H1 (cell line): ENCODE results near the gene USP7. TPM values are rescaled to one million over a fixed set of nuclear protein-coding genes. Genes with fewer than 3 reads are reported as not detected.

Experiments
- CTCF ChIA-PET: fragments of 300-600 bp; sonication (Branson Sonifier 250); formaldehyde crosslinking; loops from one replicate; lab custom pipeline; 2021; ENCODE audit not compliant: partially characterized antibody; lab: Charles Lee
- POLR2A ChIA-PET: fragments of 300-600 bp; sonication (Branson Sonifier 250); formaldehyde crosslinking; loops from one replicate; lab custom pipeline; 2021; ENCODE audit warnings: inconsistent platforms; ENCODE audit not compliant: partially characterized antibody; lab: Charles Lee
- DNase-seq, 2 experiments: peaks; one replicate each; pipeline versions ENCODE4 v3.0.0 to v3.0.0-alpha.2; 2010 to 2022; ENCODE audit warnings: low spot score in 2 of 2, low read depth in 1 of 2, mixed read lengths in 1 of 2
- FAIRE-seq: peaks from 2 replicates; lab custom pipeline; 2011; peaks lifted over from hg19 to GRCh38; lab: Jason Lieb, UNC
- H2AFZ ChIP-seq: 2 replicates; pipeline ENCODE4 v1.8.1; 2012; ENCODE audit warnings: low read length, inconsistent platforms
- H2AK5ac ChIP-seq: 2 replicates; pipeline ENCODE4 v1.6.1; 2013; ENCODE audit warnings: low read depth, low read length
- H2BK120ac ChIP-seq: replicated peaks from 2 replicates; pipeline ENCODE3; 2013; ENCODE audit warnings: low read depth, low read length, inconsistent platforms
- H2BK12ac ChIP-seq: 2 replicates; pipeline ENCODE4 v1.6.1; 2013; ENCODE audit warnings: low read depth, low read length
- H2BK15ac ChIP-seq: 2 replicates; pipeline ENCODE4 v1.6.1; 2013; ENCODE audit warnings: low read length
- H2BK20ac ChIP-seq: 2 replicates; pipeline ENCODE4 v1.6.1; 2013; ENCODE audit warnings: low read length
- H2BK5ac ChIP-seq: 2 replicates; pipeline ENCODE4 v1.6.1; 2013; ENCODE audit warnings: low read depth, low read length
- H3K14ac ChIP-seq: 2 replicates; pipeline ENCODE4 v1.6.1; 2013; ENCODE audit warnings: inconsistent platforms; ENCODE audit not compliant: insufficient read length
- H3K18ac ChIP-seq: 2 replicates; pipeline ENCODE4 v1.6.1; 2013; ENCODE audit warnings: low read length; ENCODE audit errors: extremely low read depth
- H3K23ac ChIP-seq: 2 replicates; pipeline ENCODE4 v1.6.1; 2013; ENCODE audit warnings: inconsistent platforms; ENCODE audit not compliant: insufficient read length
- H3K23me2 ChIP-seq: 2 replicates; pipeline ENCODE4 v1.6.1; 2013; ENCODE audit warnings: low read depth, low read length
- H3K27ac ChIP-seq: 2 replicates; pipeline ENCODE4 v1.6.1; 2011; ENCODE audit warnings: low read depth, low read length, inconsistent platforms
- H3K27me3 ChIP-seq, 4 experiments: replicated peaks in 1 of 4; 1 replicate in 1 of 4; 2 replicates in 3 of 4; pipeline versions ENCODE4 v1.6.1 to v1.8.1; 2011 to 2013; ENCODE audit warnings: low read length in 3 of 4, mild to moderate bottlenecking in 3 of 4, inconsistent platforms in 2 of 4, mixed read lengths in 2 of 4, moderate library complexity in 1 of 4; ENCODE audit not compliant: control insufficient read depth in 3 of 4, insufficient read depth in 3 of 4; ENCODE audit errors: extremely low read depth in 1 of 4
- H3K36me3 ChIP-seq, 4 experiments: 2 replicates each; pipeline versions ENCODE4 v1.6.1 to v1.8.1; 2011 to 2013; ENCODE audit warnings: mild to moderate bottlenecking in 4 of 4, low read length in 3 of 4, moderate library complexity in 2 of 4, control low read depth in 1 of 4, inconsistent platforms in 1 of 4; ENCODE audit not compliant: insufficient read depth in 4 of 4, control insufficient read depth in 2 of 4
- H3K4ac ChIP-seq: replicated peaks from 2 replicates; pipeline ENCODE3; 2013; ENCODE audit warnings: low read length, low read depth, mixed read lengths, inconsistent platforms; ENCODE audit not compliant: insufficient read length
- H3K4me1 ChIP-seq, 4 experiments: replicated peaks in 1 of 4; 1 replicate in 1 of 4; 2 replicates in 3 of 4; pipeline versions ENCODE4 v1.6.1 to v1.8.1; 2011 to 2013; ENCODE audit warnings: low read length in 3 of 4, inconsistent platforms in 2 of 4, mixed read lengths in 1 of 4; ENCODE audit not compliant: insufficient read depth in 4 of 4, control insufficient read depth in 3 of 4
- H3K4me2 ChIP-seq, 2 experiments: 2 replicates each; pipeline versions ENCODE4 v1.6.1 to v1.8.1; 2011 to 2013; ENCODE audit warnings: low read depth in 2 of 2, low read length in 2 of 2, control low read depth in 1 of 2, inconsistent platforms in 1 of 2, mild to moderate bottlenecking in 1 of 2; ENCODE audit not compliant: insufficient read depth in 1 of 2
- H3K4me3 ChIP-seq, 4 experiments: fragments of 200-600, 300-600 bp in 1 of 4; sonication (generic), shearing (Covaris generic), sonication (Bioruptor Twin) in 1 of 4; 2 replicates each; pipeline versions ENCODE4 v1.5.1 to v1.8.1; 2011 to 2016; ENCODE audit warnings: low read length in 4 of 4, low read depth in 3 of 4, control low read depth in 2 of 4, inconsistent platforms in 2 of 4, mild to moderate bottlenecking in 2 of 4, mixed read lengths in 1 of 4, moderate library complexity in 1 of 4; ENCODE audit not compliant: insufficient read depth in 2 of 4; ENCODE audit errors: extremely low read depth in 1 of 4
- H3K56ac ChIP-seq: replicated peaks from 2 replicates; pipeline ENCODE3; 2013; ENCODE audit warnings: low read depth, mild to moderate bottlenecking, mixed read lengths, low read length, inconsistent platforms; ENCODE audit not compliant: insufficient read length
- H3K79me1 ChIP-seq: 2 replicates; pipeline ENCODE4 v1.6.1; 2013; ENCODE audit warnings: low read depth, low read length, control low read depth
- H3K79me2 ChIP-seq, 2 experiments: 2 replicates each; pipeline versions ENCODE4 v1.6.1 to v1.8.1; 2012 to 2013; ENCODE audit warnings: low read length in 2 of 2, mild to moderate bottlenecking in 2 of 2, inconsistent platforms in 1 of 2; ENCODE audit not compliant: insufficient read depth in 2 of 2, control insufficient read depth in 1 of 2
- H3K9ac ChIP-seq, 4 experiments: replicated peaks in 1 of 4; 1 replicate in 1 of 4; 2 replicates in 3 of 4; pipeline versions ENCODE4 v1.6.1 to v1.8.1; 2011 to 2013; ENCODE audit warnings: low read depth in 3 of 4, low read length in 3 of 4, control low read depth in 2 of 4, mild to moderate bottlenecking in 2 of 4, moderate library complexity in 2 of 4, inconsistent platforms in 1 of 4; ENCODE audit errors: extremely low read depth in 1 of 4
- H3K9me3 ChIP-seq, 2 experiments: 2 replicates each; pipeline versions ENCODE4 v1.6.1 to v1.8.1; 2012 to 2013; ENCODE audit warnings: mild to moderate bottlenecking in 2 of 2, moderate library complexity in 2 of 2, control low read depth in 1 of 2, inconsistent platforms in 1 of 2, low read depth in 1 of 2, low read length in 1 of 2, mixed read lengths in 1 of 2; ENCODE audit not compliant: insufficient read depth in 2 of 2
- H4K20me1 ChIP-seq, 2 experiments: replicated peaks in 1 of 2; 2 replicates each; pipeline versions ENCODE3 to v1.8.1; 2011 to 2013; ENCODE audit warnings: inconsistent platforms in 2 of 2, low read length in 2 of 2, mild to moderate bottlenecking in 1 of 2; ENCODE audit not compliant: insufficient read depth in 2 of 2, control insufficient read depth in 1 of 2
- H4K5ac ChIP-seq: 2 replicates; pipeline ENCODE4 v1.6.1; 2013; ENCODE audit warnings: low read length, low read depth, mixed read lengths, inconsistent platforms; ENCODE audit not compliant: insufficient read length
- H4K8ac ChIP-seq: 2 replicates; pipeline ENCODE4 v1.8.0; 2013; ENCODE audit warnings: mild to moderate bottlenecking, moderate library complexity, low read length, inconsistent platforms; ENCODE audit not compliant: insufficient read depth; ENCODE audit errors: extremely low read depth
- H4K91ac ChIP-seq: replicated peaks from 2 replicates; pipeline ENCODE3; 2013; ENCODE audit warnings: low read length, mixed read lengths, inconsistent platforms; ENCODE audit not compliant: insufficient read length
- ASH2L ChIP-seq: fragments of 200-600, 300-600 bp; sonication (generic); IDR thresholded peaks from one replicate; pipeline ENCODE4 v1.7.1; 2017; ENCODE audit warnings: low read length
- PHF8 ChIP-seq: fragments of 200-600 bp; sonication (generic); conservative IDR thresholded peaks from 2 replicates; pipeline ENCODE4 v1.7.1; 2012; ENCODE audit warnings: low read depth, mild to moderate bottlenecking, inconsistent platforms, low read length, moderate library complexity
- POLR2AphosphoS5 ChIP-seq: IDR thresholded peaks from 2 replicates; pipeline ENCODE4 v1.6.1; 2011; ENCODE audit warnings: low read depth, low read length
- YY1 ChIP-seq: IDR thresholded peaks from 2 replicates; pipeline ENCODE4 v1.6.1; 2011; ENCODE audit warnings: low read depth, mild to moderate bottlenecking, low read length
- WGBS, 2 experiments: shearing (Covaris generic) in 1 of 2; methylation state at CpG; one replicate each; pipeline versions ENCODE4 v1.1.6 to v1.1.7; 2013 to 2015; ENCODE audit warnings: low lambda C conversion rate in 2 of 2, mixed read lengths in 2 of 2, inconsistent platforms in 1 of 2, low coverage in 1 of 2, missing lambda C conversion rate in 1 of 2; ENCODE audit not compliant: insufficient replicate concordance in 2 of 2, insufficient coverage in 1 of 2, insufficient read length in 1 of 2; ENCODE audit errors: extremely low coverage in 1 of 2, missing lambda C conversion rate in 1 of 2; 5-methylcytosine and 5-hydroxymethylcytosine counted together
- polyA plus RNA-seq, 7 experiments: library from polyadenylated mRNA; depleted of rRNA in 3 of 7; stranded (reverse) in 5 of 7; unstranded in 2 of 7; fragments of >200 nt in 5 of 7; fragments of 200-250 nt in 2 of 7; gene quantifications; 1 replicate in 5 of 7; 2 replicates in 1 of 7; 4 replicates in 1 of 7; pipeline versions ENCODE4 v1.2.1 to v1.2.3, GENCODE V29; 2011 to 2013; ENCODE audit warnings: missing spikeins in 2 of 7, mixed read lengths in 2 of 7
- total RNA-seq: library from RNA; stranded (reverse); fragmentation: NEBNext Ultra II Directional; extraction: Animal tissue kit (Norgen Biotek cat#: 25700); gene quantifications from 2 replicates; pipeline ENCODE4 v1.2.1, GENCODE V29; 2021

The USP7 gene
- total and polyA plus RNA-seq, 2 of the 8 experiments (the other 6 are each of a cell fraction or from before 2014, with no cell fraction given), result 21.3 to 211 TPM

GRCh38 chr16:8964462-8964861 is 756 bp upstream of the USP7 start:
- Histone ChIP-seq H2BK20ac (no peak overlapping the region), H2AK5ac (no peak overlapping the region), H3K18ac (no peak overlapping the region; the same call in 1 of the 2 replicates), H4K20me1 (peaks cover 9 to 22% of the 10 kb centered on the region in 2 experiments), H3K9ac (peak overlapping the region in 2 of 4 experiments; percentile 20 to 31; a peak in 5 of 7 replicates), H3K23me2 (peaks cover 7% of the 10 kb centered on the region), H3K9me3 (no peaks in the 10 kb centered on the region), H2BK15ac (no peak overlapping the region), H3K79me1 (peaks cover 6% of the 10 kb centered on the region; the same call in 1 of the 2 replicates), H3K27me3 (peaks cover 0 to 7% (median 2%) of the 10 kb centered on the region in 4 experiments; a peak in 3 of 7 replicates), H3K36me3 (no peaks in the 10 kb centered on the region)
- CTCF ChIA-PET, result interaction anchor here (0.6 to 1.6 kb wide), 6 partner anchors 16 to 397 kb away, joined by 3 to 12 read pairs (median 3); no protein-coding TSS in a partner anchor
- peak; percentile 54; the same call in 1 of the 2 replicates for TF ChIP-seq YY1
- TF ChIP-seq POLR2AphosphoS5, result no peak
- TF ChIP-seq PHF8, result no peak
- TF ChIP-seq ASH2L, result peak; percentile 2
- TF ChIP-seq, all 59 proteins: peak for 2
- H4K5ac ChIP-seq, result no peak overlapping the region
- H2BK5ac ChIP-seq, result 0 out of 2 replicates have a peak overlapping the region, but pooled peaks have one; percentile 44
- no peak overlapping the region for H3K56ac ChIP-seq
- H3K4me2 ChIP-seq, result peak overlapping the region; percentile 51 to 87
- 0 out of 2 replicates have a peak overlapping the region, but pooled peaks have one; percentile 68 for H2BK12ac ChIP-seq
- 77% methylated on average over 6 of the region's 6 CpGs; no CpG with 5 or more reads in 1 of the 2 experiments for WGBS, 2 experiments
- no peak overlapping the region for H3K23ac ChIP-seq
- DNase-seq (no peak), FAIRE-seq (no peak)
- H3K4me3 ChIP-seq, result peak overlapping the region; percentile 55 to 85 (median 64); a peak in 7 of 8 replicates
- no peak overlapping the region for H3K14ac ChIP-seq
- H3K4ac ChIP-seq, result no peak overlapping the region
- peaks cover 26 to 34% of the 10 kb centered on the region in 2 experiments for H3K79me2 ChIP-seq
- H3K27ac ChIP-seq, result no peak overlapping the region
- POLR2A ChIA-PET, result interaction anchor here (0.7 to 2.6 kb wide), 10 partner anchors 9 to 342 kb away, joined by 3 to 11 read pairs (median 4); partner anchors contain the start of gene HAPSTR1
- H3K4me1 ChIP-seq, result peaks cover 21 to 38% (median 24%) of the 10 kb centered on the region in 4 experiments
- H4K91ac ChIP-seq, result peak overlapping the region; percentile 25
- H4K8ac ChIP-seq, result no peak overlapping the region
- no peak overlapping the region for H2BK120ac ChIP-seq
- no peak overlapping the region for H2AFZ ChIP-seq
